CD14-positive monocyte (primary cell): ENCODE measurements around the gene MYB. TPM values are rescaled to one million over a fixed set of nuclear protein-coding genes. Genes with fewer than 3 reads are reported as not detected.

Experiments
- DNase-seq, 3 donors: peaks; one replicate each; pipeline ENCODE4 v3.0.0-alpha.2; 2011 to 2022
- H2AFZ ChIP-seq: 2 replicates; pipeline ENCODE4 v1.6.0; 2012; ENCODE audit warnings: mild to moderate bottlenecking, low read depth, low read length, inconsistent platforms; ENCODE audit not compliant: insufficient read depth, poor library complexity, severe bottlenecking
- H3K27ac ChIP-seq, 2 donors: 1 replicate in 1 of 2; 2 replicates in 1 of 2; pipeline ENCODE4 v1.5.1; 2012 to 2013; ENCODE audit warnings: low read length in 2 of 2, control low read depth in 1 of 2, inconsistent platforms in 1 of 2, low read depth in 1 of 2, mild to moderate bottlenecking in 1 of 2
- H3K27me3 ChIP-seq, 2 donors: one replicate each; pipeline versions ENCODE4 v1.6.0 to v1.6.1; 2011 to 2013; ENCODE audit warnings: low read length in 2 of 2; ENCODE audit not compliant: control insufficient read depth in 2 of 2, insufficient read depth in 2 of 2
- H3K36me3 ChIP-seq, 2 donors: replicated peaks in 1 of 2; 1 replicate in 1 of 2; 2 replicates in 1 of 2; pipeline versions ENCODE4 v1.5.1 to v1.6.1; 2012 to 2013; ENCODE audit warnings: low read length in 2 of 2, control low read depth in 1 of 2, inconsistent platforms in 1 of 2, mild to moderate bottlenecking in 1 of 2; ENCODE audit not compliant: insufficient read depth in 2 of 2, control insufficient read depth in 1 of 2
- H3K4me1 ChIP-seq, 2 donors: 1 replicate in 1 of 2; 2 replicates in 1 of 2; pipeline versions ENCODE4 v1.5.1 to v1.6.1; 2012 to 2013; ENCODE audit warnings: low read length in 2 of 2, control low read depth in 1 of 2, inconsistent platforms in 1 of 2, mild to moderate bottlenecking in 1 of 2, moderate library complexity in 1 of 2; ENCODE audit not compliant: insufficient read depth in 2 of 2, control insufficient read depth in 1 of 2
- H3K4me2 ChIP-seq: replicated peaks from 2 replicates; pipeline ENCODE3; 2012; ENCODE audit warnings: low read length, moderate library complexity, mild to moderate bottlenecking; ENCODE audit not compliant: poor library complexity, severe bottlenecking; ENCODE audit errors: extremely low read depth
- H3K4me3 ChIP-seq, 3 experiments: fragments of 200-600 bp in 1 of 3; sonication (generic) in 1 of 3; replicated peaks in 1 of 3; 1 replicate in 2 of 3; 2 replicates in 1 of 3; pipeline ENCODE4 v1.5.1; 2011 to 2013; ENCODE audit warnings: low read length in 3 of 3, mild to moderate bottlenecking in 3 of 3, control low read depth in 2 of 3, low read depth in 2 of 3, inconsistent platforms in 1 of 3, moderate library complexity in 1 of 3
- H3K79me2 ChIP-seq: 2 replicates; pipeline ENCODE4 v1.6.0; 2012; ENCODE audit warnings: mild to moderate bottlenecking, control low read depth, inconsistent platforms, low read length, moderate library complexity; ENCODE audit not compliant: insufficient read depth
- H3K9ac ChIP-seq: 2 replicates; pipeline ENCODE4 v1.6.0; 2017; ENCODE audit warnings: low read length, mild to moderate bottlenecking; ENCODE audit not compliant: insufficient read depth, poor library complexity, severe bottlenecking
- H3K9me3 ChIP-seq, 2 donors: replicated peaks in 1 of 2; 1 replicate in 1 of 2; 2 replicates in 1 of 2; pipeline versions ENCODE4 v1.5.1 to v1.6.1; 2012 to 2013; ENCODE audit warnings: low read length in 2 of 2, control low read depth in 1 of 2; ENCODE audit not compliant: control insufficient read depth in 1 of 2, insufficient read depth in 1 of 2
- H4K20me1 ChIP-seq: 2 replicates; pipeline ENCODE4 v1.6.0; 2012; ENCODE audit warnings: mild to moderate bottlenecking, low read length, control low read depth, moderate library complexity; ENCODE audit not compliant: insufficient read depth
- H3K27ac Mint-ChIP-seq, 7 donors: one replicate each; pipeline ENCODE4 v1.8.0; 2020; ENCODE audit warnings: mild to moderate bottlenecking in 7 of 7, mixed read lengths in 7 of 7, moderate library complexity in 6 of 7, inconsistent platforms in 2 of 7
- H3K27me3 Mint-ChIP-seq, 3 donors: one replicate each; pipeline ENCODE4 v1.8.0; 2021 to 2022; ENCODE audit warnings: low read depth in 3 of 3, mild to moderate bottlenecking in 3 of 3, mixed read lengths in 3 of 3, moderate library complexity in 3 of 3, inconsistent platforms in 1 of 3
- H3K36me3 Mint-ChIP-seq, 2 donors: one replicate each; pipeline ENCODE4 v1.8.0; 2020; ENCODE audit warnings: mixed read lengths in 2 of 2, inconsistent platforms in 1 of 2, mild to moderate bottlenecking in 1 of 2
- H3K4me1 Mint-ChIP-seq: one replicate; pipeline ENCODE4 v1.8.0; 2020; ENCODE audit warnings: mild to moderate bottlenecking, mixed read lengths
- H3K4me3 Mint-ChIP-seq, 2 donors: one replicate each; pipeline ENCODE4 v1.8.0; 2020; ENCODE audit warnings: mild to moderate bottlenecking in 2 of 2, mixed read lengths in 2 of 2, moderate library complexity in 1 of 2
- H3K9me3 Mint-ChIP-seq, 7 donors: one replicate each; pipeline ENCODE4 v1.8.0; 2020 to 2022; ENCODE audit warnings: mixed read lengths in 7 of 7, mild to moderate bottlenecking in 6 of 7, moderate library complexity in 6 of 7, inconsistent platforms in 2 of 7
- WGBS: methylation state at CpG from one replicate; pipeline ENCODE4 v1.1.5; 2013; ENCODE audit warnings: missing lambda C conversion rate; ENCODE audit not compliant: insufficient coverage; 5-methylcytosine and 5-hydroxymethylcytosine counted together
- intact Hi-C, 2 donors: fragments of 100-400 bp; cut with micrococcal nuclease; formaldehyde crosslinking; loops; one replicate each; pipeline versions ENCODE4 v1.15.0 to v1.15.1; 2023
- polyA plus RNA-seq, 3 donors: library from polyadenylated mRNA; depleted of rRNA in 1 of 3; unstranded in 2 of 3; stranded (reverse) in 1 of 3; fragments of 300-500 nt in 2 of 3; fragments of >200 nt in 1 of 3; fragmentation: Illumina TruSeq in 2 of 3; gene quantifications; 1 replicate in 2 of 3; 2 replicates in 1 of 3; pipeline ENCODE4 v1.2.3, GENCODE V29; 2012 to 2021
- TF ChIP-seq, protein P1 (sequence below): fragments of 200-600 bp; IDR thresholded peaks from one replicate; pipeline ENCODE4 v1.8.0; 2022; ENCODE audit warnings: antibody characterized with exemption, mild to moderate bottlenecking

MYB gene
- polyA plus RNA-seq, 3 donors = 1.5 to 2.2 (median 1.7) TPM

DNA sequence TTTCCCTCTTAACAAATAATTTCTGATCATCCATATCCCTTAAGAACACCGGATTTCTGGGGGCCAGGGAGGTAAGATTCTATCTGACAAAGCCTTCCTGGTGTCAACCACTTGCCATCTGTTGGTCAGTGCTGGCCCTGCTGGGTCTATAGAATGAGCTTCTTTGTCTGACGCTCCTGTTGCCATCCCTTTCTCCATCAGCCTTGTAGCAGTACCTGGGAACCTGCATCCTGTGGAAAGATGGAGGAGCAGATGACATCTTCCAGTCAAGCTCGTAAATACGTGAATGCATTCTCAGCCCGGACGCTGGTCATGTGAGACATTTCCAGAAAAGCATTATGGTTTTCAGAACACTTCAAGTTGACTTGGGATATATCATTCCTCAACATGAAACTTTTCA lies 36.6 kb downstream of the MYB start:
- Histone ChIP-seq H3K4me3 (no peak overlapping the region), H3K4me1 (no peaks in the 10 kb centered on the region), H3K79me2 (peaks cover 33% of the 10 kb centered on the region), H4K20me1 (no peaks in the 10 kb centered on the region), H3K9me3 (no peaks in the 10 kb centered on the region), H3K9ac (no peak overlapping the region), H3K27ac (no peak overlapping the region), H3K36me3 (peaks cover 33 to 70% of the 10 kb centered on the region in 2 donors), H3K27me3 (no peaks in the 10 kb centered on the region), H2AFZ (no peak overlapping the region), H3K4me2 (no peak overlapping the region)
- H3K4me3 Mint-ChIP-seq = no peak overlapping the region
- peaks cover 0 to 1% (median 0%) of the 10 kb centered on the region in 3 donors for H3K27me3 Mint-ChIP-seq
- H3K36me3 Mint-ChIP-seq = peaks cover 39 to 65% of the 10 kb centered on the region in 2 donors
- TF ChIP-seq, protein P1, sequence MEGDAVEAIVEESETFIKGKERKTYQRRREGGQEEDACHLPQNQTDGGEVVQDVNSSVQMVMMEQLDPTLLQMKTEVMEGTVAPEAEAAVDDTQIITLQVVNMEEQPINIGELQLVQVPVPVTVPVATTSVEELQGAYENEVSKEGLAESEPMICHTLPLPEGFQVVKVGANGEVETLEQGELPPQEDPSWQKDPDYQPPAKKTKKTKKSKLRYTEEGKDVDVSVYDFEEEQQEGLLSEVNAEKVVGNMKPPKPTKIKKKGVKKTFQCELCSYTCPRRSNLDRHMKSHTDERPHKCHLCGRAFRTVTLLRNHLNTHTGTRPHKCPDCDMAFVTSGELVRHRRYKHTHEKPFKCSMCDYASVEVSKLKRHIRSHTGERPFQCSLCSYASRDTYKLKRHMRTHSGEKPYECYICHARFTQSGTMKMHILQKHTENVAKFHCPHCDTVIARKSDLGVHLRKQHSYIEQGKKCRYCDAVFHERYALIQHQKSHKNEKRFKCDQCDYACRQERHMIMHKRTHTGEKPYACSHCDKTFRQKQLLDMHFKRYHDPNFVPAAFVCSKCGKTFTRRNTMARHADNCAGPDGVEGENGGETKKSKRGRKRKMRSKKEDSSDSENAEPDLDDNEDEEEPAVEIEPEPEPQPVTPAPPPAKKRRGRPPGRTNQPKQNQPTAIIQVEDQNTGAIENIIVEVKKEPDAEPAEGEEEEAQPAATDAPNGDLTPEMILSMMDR = no peak
- DNase-seq = no peak
- H3K4me1 Mint-ChIP-seq = peaks cover 5% of the 10 kb centered on the region
- H3K9me3 Mint-ChIP-seq = no peaks in the 10 kb centered on the region
- H3K27ac Mint-ChIP-seq = peak overlapping the region in 2 of 7 donors; percentile 11 to 68
- WGBS = no CpG with 5 or more reads among the region's 6 CpGs
- intact Hi-C loops = no loop called here

DNA sequence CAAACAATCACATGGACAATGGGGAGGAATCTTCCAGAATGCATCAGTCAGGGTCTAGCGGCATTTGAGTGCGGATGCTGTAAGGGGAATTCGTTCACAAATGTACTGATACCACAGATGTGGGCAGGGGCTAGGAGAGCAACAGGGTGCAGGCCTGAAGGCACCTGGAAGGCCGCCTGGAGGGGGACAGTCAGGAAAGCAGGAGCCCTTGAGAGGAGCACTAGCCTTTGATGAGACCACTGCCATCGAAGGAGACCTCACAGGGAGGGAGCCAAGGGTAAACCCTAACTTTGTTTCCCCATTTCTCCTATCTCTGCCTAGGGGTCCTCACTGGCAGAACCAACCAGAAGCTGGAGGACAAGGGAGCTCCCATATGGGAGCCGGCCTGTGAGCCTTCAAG lies 38.2 kb downstream of the MYB start:
- 95% methylated on average over 5 of the region's 6 CpGs for WGBS
- Histone ChIP-seq H3K27ac (peak overlapping the region in 1 of 2 donors; percentile 18), H3K4me2 (no peak overlapping the region), H3K9me3 (no peaks in the 10 kb centered on the region), H3K79me2 (peaks cover 16% of the 10 kb centered on the region), H4K20me1 (no peaks in the 10 kb centered on the region), H3K9ac (no peak overlapping the region), H3K4me1 (no peaks in the 10 kb centered on the region), H2AFZ (no peak overlapping the region), H3K4me3 (no peak overlapping the region), H3K27me3 (no peaks in the 10 kb centered on the region), H3K36me3 (peaks cover 31 to 60% of the 10 kb centered on the region in 2 donors)
- no peak overlapping the region for H3K4me3 Mint-ChIP-seq
- peaks cover 0 to 3% (median 0%) of the 10 kb centered on the region in 3 donors for H3K27me3 Mint-ChIP-seq
- H3K9me3 Mint-ChIP-seq = no peaks in the 10 kb centered on the region
- H3K36me3 Mint-ChIP-seq = peaks cover 39 to 63% of the 10 kb centered on the region in 2 donors
- intact Hi-C loops = no loop called here
- peaks cover 9% of the 10 kb centered on the region for H3K4me1 Mint-ChIP-seq
- DNase-seq = no peak
- TF ChIP-seq, protein P1 = no peak
- peak overlapping the region in 3 of 7 donors; percentile 5 to 81 (median 50) for H3K27ac Mint-ChIP-seq
